DMS153 treated with DMSO at 0.1 percent for 48 hours (cell line): Measurements from ENCODE around the gene IFT52.

ENCODE experiments used
- DNase-seq: peaks from one replicate; lab custom pipeline; 2025; ENCODE audit not compliant: unreplicated experiment; lab: John Stamatoyannopoulos, UW

IFT52 gene

DNA sequence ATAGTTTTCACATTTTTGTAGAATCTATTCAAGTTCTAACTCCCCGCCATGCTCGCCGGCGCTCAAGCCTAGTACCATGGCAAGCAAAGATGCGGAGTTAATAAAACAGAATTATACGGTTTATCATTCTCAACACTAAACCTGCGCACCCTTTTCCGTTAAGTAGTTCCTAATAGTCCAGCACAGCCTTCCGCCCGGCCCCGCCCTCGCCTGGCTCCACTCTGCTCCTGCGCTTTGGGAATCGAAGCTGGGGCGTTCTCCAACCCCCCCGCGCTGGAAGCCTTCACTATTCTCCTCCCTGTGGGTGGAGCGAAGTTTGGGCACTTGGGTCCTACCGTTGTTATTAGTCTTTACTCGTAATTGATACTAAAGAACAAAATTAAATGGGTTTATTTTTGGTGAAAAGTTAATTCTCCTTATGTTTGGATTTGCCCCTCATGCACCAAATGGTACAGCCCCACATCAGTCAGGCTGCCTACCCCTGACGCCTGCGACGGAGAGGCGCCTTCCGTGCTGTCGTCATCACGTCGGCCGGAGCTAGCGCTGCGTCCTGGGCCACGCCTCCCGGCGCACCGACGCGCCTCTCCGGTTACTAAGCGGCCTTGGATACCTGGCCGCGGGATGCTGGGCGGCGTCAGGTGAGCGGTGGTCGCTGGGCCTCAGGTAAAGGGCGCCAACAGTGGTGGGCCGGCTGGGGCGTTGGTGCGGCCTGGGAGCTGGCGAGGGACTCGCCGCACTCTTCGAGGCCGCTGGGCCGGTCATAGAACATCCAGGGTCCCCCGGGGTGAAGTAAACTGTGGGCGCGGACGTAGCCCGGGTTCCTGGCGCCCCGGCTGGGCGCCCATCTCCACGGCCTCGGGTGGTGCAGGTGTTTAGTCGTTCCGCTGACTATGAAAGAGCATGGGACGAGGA, at the start of gene IFT52:
TSS of gene IFT52 (plus strand) at position 546 of the 912 bp plus-strand sequence. CDS start 3,762 bp downstream, outside the sequence.
- peak; percentile 99 for DNase-seq

GRCh38 chr20:43541214-43541613, 49.5 kb upstream of the IFT52 start:
- no peak for DNase-seq

- no peak for DNase-seq
Measured at GRCh38 chr20:43542161-43542560, 48.6 kb upstream of the IFT52 start.

DNA sequence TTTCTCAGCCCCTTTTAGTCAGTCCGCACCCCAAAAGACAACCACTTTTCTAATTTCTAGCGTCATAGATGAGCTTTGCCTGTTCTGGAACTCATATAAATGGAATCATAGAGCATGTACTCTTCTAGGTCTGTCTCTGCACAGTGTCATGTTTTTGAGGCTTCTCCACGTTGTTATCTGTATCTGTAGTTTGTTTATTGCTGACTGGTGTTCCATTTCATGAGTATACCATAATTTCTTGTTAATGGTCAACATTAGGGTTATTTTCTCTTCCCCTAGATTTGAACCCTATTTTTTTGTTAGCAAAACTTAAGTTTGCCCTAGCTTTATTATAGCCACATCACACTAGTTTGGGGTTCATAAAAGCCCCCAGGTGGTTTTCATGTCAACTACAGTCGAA, 48.1 kb upstream of the IFT52 start:
- DNase-seq, result no peak

GRCh38 chr20:43543138-43543537, 47.6 kb upstream of the IFT52 start:
- DNase-seq, result no peak

DNA sequence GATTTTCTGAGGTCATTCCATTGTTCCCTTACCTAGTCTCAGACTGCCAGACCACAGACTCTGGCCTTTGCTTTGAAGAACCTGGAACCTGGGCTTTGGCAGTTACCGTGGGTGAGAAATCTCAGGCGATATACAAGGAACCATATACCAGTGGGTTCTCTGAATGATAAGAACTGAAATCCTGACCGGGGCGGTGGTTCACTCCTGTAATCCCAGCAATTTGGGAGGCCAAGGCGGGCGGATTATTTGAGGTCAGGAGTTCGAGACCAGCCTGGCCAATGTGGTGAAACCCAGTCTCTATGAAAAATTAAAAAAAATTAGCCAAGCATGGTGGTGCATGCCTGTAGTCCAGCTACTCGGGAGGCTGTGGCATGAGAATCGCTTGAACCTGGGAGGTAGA, 46.2 kb upstream of the IFT52 start:
- no peak for DNase-seq

GRCh38 chr20:43545837-43546578, 44.7 kb upstream of the IFT52 start:
- DNase-seq, result no peak

DNA sequence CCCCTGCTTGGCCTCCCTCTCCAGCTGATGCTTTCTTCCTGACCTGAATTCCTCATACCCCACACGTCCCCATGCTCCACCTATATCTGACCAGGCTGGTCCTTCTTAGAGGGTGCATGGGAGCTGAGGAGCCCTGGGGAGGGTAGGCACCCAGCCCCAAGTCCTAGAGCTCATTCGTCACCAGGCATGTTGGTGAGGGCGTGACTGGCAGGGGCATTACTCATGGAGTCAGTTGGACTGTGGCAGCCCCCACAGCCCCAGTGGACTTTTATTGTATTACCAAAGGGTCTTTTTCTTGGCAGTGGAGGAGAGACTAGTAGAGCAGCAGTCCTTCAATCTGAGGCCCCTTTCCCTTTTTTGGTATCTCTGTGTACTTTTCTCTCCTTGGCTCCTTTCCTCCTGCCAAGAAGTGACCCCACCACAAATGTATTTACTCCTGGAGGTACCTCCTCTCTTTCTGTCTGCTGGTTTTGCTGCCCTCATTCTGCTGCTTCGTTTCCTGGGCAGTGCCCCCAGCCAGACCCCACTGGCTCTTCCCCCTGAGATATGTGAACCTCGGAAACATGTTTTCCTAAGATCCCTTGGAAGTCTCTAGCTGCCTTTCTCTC, 42.4 kb upstream of the IFT52 start:
- DNase-seq, result no peak

GRCh38 chr20:43549416-43550065, 41.2 kb upstream of the IFT52 start:
- no peak for DNase-seq

DNA sequence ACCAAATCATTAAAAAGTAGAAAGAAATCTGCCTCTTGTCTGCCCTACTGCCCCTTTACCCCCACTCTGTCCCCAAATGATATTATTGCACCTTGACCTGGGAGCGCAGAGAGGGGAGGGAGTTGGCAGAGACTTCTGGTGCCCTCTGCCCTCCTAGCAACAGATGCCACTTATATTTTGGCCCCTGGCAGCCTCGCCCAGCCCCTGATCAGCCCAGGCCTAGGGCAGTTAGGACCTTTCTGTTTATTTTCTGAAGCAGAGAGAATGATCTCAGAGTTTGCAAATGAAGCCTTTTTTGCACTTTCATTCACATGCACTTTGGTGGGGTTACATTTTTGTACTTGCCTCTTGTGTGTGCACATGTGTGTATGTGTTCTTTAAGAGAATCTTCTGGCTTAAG, 40.3 kb upstream of the IFT52 start:
- no peak for DNase-seq

- no peak for DNase-seq
Measured at GRCh38 chr20:43554369-43554768, 36.4 kb upstream of the IFT52 start.

GRCh38 chr20:43558412-43559146, 32.2 kb upstream of the IFT52 start, which contains the start of gene SGK2:
Gene SGK2 (plus strand): TSS chr20:43559027. CDS start chr20:43566496, 7,469 bp downstream.
- DNase-seq, result no peak

DNA sequence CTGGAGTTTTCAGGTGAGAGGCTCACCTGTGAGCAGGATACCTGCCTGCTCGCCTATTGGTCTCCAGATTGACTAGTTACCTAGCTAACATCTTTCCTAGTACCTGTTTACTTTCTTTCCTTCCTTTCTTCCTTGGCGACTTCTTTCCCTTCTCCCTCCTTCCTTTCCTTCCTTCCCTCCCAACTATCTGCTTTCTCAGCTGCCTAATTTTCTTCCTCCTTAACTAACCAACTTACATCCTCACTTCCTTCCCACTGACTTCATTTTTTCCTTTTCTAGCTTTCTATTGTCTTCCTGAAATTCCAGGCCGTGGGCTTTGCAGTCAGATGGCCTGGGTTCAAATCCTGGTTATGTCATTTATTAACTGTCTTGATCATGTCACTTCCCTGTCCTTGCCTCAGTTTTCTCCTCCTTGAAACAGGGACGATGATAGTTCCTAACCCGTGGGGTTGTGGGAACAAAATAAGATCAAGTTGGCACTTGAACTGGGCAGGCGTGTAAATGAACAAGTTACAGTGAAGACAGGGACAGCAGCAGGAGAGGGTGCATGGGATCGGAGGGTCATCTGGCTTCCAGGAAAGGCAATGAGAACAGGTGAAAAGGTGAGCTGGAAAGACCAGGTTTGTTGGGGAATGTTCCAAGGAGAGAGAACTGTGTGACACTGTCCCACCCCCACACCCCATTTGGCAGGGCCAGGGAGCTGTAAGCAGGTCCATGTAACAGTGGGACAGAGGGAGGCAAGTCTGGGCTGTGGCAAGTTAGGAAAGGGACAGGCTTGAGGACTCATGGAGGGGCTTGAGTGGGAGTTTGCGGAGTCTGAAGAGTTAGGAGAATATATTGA, 31.4 kb upstream of the IFT52 start:
- DNase-seq, result no peak

- no peak for DNase-seq
Measured at GRCh38 chr20:43560974-43561373, 29.8 kb upstream of the IFT52 start.

DNA sequence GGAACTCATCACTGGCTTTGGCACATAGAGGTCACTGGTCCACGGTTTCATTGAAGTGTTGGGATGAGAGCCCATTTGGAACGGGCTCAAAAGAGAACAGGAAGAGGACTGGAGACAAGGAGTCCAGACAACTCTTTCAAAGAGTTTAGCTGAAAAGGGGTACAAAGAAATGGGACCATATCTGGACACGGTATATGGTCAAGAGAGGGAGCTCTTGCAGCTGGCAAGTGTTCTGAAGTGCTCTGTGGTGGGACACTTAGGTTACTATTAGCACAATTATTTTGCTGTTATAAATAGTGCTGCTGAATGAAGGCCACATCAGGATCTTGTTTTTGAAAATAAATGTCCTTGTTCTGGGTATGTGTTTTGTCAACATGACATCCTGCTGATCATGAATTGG, 27.3 kb upstream of the IFT52 start:
- no peak for DNase-seq

GRCh38 chr20:43563991-43564390, 26.7 kb upstream of the IFT52 start:
- DNase-seq, result no peak

- DNase-seq, result no peak
Measured at GRCh38 chr20:43564455-43564854, 26.3 kb upstream of the IFT52 start.

DNA sequence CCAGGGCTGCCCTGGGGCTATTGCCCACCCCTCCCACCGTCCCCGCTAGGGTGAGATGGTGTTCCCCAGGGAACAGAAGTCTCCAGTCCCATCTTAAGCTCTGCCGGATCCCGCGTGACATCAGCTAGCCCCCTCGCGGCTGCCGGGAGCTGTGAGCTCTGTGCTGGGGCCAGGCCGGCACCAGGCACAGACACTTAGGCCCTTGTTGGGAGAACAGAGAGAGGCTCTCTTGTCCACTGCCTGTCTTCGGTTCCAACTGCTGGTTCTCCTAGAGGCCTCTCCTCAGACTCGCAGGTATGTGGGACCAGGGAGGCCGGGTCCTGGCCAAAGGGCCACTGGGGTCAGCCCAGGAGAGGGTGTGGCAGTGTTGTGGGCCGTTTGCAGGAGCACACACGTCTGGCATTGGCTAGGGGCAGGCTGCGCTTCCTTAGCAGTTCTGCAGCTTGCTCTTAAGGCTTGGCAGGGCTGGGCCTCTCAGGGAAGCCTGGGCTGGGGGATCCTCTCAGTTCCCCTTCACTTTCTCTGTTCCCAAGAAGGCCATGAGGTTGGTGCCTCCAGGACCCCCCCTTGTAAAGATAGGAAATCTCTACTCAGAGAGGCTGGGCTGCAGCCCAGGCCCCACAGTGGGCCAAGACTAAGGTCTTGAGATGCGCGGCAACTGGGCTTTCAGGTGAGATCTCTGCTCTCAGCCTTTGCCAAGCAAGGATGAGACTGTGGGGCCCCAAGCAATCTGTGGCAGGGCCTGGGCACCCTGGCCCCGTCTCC, 25.6 kb upstream of the IFT52 start:
- DNase-seq, result no peak

GRCh38 chr20:43565758-43566104, 25.0 kb upstream of the IFT52 start:
- no peak for DNase-seq
